Measurements from ENCODE around the gene RIOX2.

GRCh38 chr3:97949110-97949485 is 23.1 kb downstream of the RIOX2 start:
- no peak for TF ChIP-seq CTCF (IDR thresholded peaks at IDR 0.05)
- TF ChIP-seq POLR2A (IDR thresholded peaks at IDR 0.05) = no peak
